Stimulated activated memory B cell treated with anti-CD40 and anti-IgM and Interleukin-4, amounts not matched to agents 10 μg/mL and 1 μg/mL and 100 μg/mL, for 72 hours (primary cell): ENCODE results near the gene ATP6V0B.

Experiments
- ATAC-seq: fragments of 150-1000 bp; cut with Tn5 transposase; 2 replicates; pipeline ENCODE4 v1.10.0; 2021
- H3K27ac Mint-ChIP-seq: one replicate; pipeline ENCODE4 v1.8.0; 2022; ENCODE audit warnings: mild to moderate bottlenecking, mixed read lengths
- H3K27me3 Mint-ChIP-seq: one replicate; pipeline ENCODE4 v1.8.0; 2022; ENCODE audit warnings: mixed read lengths
- H3K36me3 Mint-ChIP-seq: one replicate; pipeline ENCODE4 v1.8.0; 2022; ENCODE audit warnings: mixed read lengths
- H3K4me1 Mint-ChIP-seq: one replicate; pipeline ENCODE4 v1.8.0; 2022; ENCODE audit warnings: mixed read lengths
- H3K4me3 Mint-ChIP-seq: one replicate; pipeline ENCODE4 v1.8.0; 2022; ENCODE audit warnings: mild to moderate bottlenecking, moderate library complexity, mixed read lengths
- H3K9me3 Mint-ChIP-seq: one replicate; pipeline ENCODE4 v1.8.0; 2022; ENCODE audit warnings: mixed read lengths

The ATP6V0B gene

DNA sequence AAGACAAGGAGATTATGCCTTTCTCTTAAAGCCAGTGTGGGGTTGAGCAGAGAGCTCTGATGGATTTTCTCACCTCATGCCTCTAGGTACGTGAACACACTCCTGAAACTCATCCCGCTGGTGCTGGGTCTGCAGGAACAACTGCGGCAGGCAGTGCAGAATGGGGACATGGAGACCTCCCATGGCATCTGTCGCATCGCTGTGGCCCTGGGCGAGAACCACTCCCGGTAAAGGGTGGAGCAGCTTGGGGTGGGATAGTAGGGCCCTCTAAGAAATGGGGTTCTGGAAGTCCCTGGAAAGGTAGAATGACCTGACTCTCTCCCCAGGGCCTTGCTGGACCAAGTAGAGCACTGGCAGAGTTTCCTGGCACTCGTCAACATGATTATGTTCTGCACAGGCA, 18.5 kb upstream of the ATP6V0B start:
- ATAC-seq = no peak
- H3K9me3 Mint-ChIP-seq = no peaks in the 10 kb centered on the region
- H3K27ac Mint-ChIP-seq = no peak overlapping the region
- H3K4me1 Mint-ChIP-seq = peaks cover 15% of the 10 kb centered on the region
- no peak overlapping the region for H3K4me3 Mint-ChIP-seq
- peaks cover 46% of the 10 kb centered on the region for H3K36me3 Mint-ChIP-seq
- no peaks in the 10 kb centered on the region for H3K27me3 Mint-ChIP-seq

- no peak overlapping the region for H3K4me3 Mint-ChIP-seq
- no peak overlapping the region for H3K27ac Mint-ChIP-seq
- peaks cover 48% of the 10 kb centered on the region for H3K36me3 Mint-ChIP-seq
- no peaks in the 10 kb centered on the region for H3K9me3 Mint-ChIP-seq
- no peaks in the 10 kb centered on the region for H3K27me3 Mint-ChIP-seq
- peaks cover 10% of the 10 kb centered on the region for H3K4me1 Mint-ChIP-seq
- ATAC-seq = no peak
Measured at GRCh38 chr1:43957407-43958040, 17.2 kb upstream of the ATP6V0B start.

- H3K4me1 Mint-ChIP-seq = peaks cover 10% of the 10 kb centered on the region
- H3K36me3 Mint-ChIP-seq = peaks cover 46% of the 10 kb centered on the region
- H3K9me3 Mint-ChIP-seq = no peaks in the 10 kb centered on the region
- ATAC-seq = no peak
- H3K27ac Mint-ChIP-seq = no peak overlapping the region
- H3K4me3 Mint-ChIP-seq = no peak overlapping the region
- no peaks in the 10 kb centered on the region for H3K27me3 Mint-ChIP-seq
Measured at GRCh38 chr1:43958351-43959255, 16.2 kb upstream of the ATP6V0B start.

DNA sequence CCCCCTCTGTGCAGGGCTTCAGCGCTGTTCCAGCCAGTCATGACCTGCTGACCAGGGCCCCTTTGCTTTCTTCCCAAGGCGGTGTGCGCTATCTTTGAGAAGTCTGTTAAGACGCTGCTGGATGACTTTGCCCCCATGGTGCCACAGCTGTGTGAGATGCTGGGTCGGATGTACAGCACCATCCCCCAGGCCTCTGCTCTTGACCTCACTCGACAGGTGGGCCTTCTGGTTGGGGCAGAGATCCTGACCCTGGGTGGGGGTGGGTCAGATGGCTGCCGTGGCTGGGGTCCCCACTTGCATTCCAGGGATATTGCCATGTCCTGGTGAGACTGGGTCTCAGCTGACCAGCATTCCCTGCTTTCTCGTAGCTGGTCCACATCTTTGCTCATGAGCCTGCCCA, 14.0 kb upstream of the ATP6V0B start:
- H3K9me3 Mint-ChIP-seq = no peaks in the 10 kb centered on the region
- H3K4me3 Mint-ChIP-seq = no peak overlapping the region
- ATAC-seq = no peak
- H3K4me1 Mint-ChIP-seq = no peaks in the 10 kb centered on the region
- peaks cover 40% of the 10 kb centered on the region for H3K36me3 Mint-ChIP-seq
- no peaks in the 10 kb centered on the region for H3K27me3 Mint-ChIP-seq
- no peak overlapping the region for H3K27ac Mint-ChIP-seq

- no peak overlapping the region for H3K27ac Mint-ChIP-seq
- no peak for ATAC-seq
- H3K36me3 Mint-ChIP-seq = peaks cover 40% of the 10 kb centered on the region
- H3K4me3 Mint-ChIP-seq = no peak overlapping the region
- no peaks in the 10 kb centered on the region for H3K9me3 Mint-ChIP-seq
- no peaks in the 10 kb centered on the region for H3K4me1 Mint-ChIP-seq
- no peaks in the 10 kb centered on the region for H3K27me3 Mint-ChIP-seq
Measured at GRCh38 chr1:43961692-43962091, 13.1 kb upstream of the ATP6V0B start.

GRCh38 chr1:43962324-43962723, 12.4 kb upstream of the ATP6V0B start:
- Mint-ChIP-seq H3K36me3 (peaks cover 40% of the 10 kb centered on the region), H3K9me3 (no peaks in the 10 kb centered on the region), H3K27me3 (no peaks in the 10 kb centered on the region), H3K4me3 (no peak overlapping the region), H3K4me1 (no peaks in the 10 kb centered on the region), H3K27ac (no peak overlapping the region)
- no peak for ATAC-seq

- no peak overlapping the region for H3K4me3 Mint-ChIP-seq
- no peaks in the 10 kb centered on the region for H3K27me3 Mint-ChIP-seq
- H3K4me1 Mint-ChIP-seq = no peaks in the 10 kb centered on the region
- no peak overlapping the region for H3K27ac Mint-ChIP-seq
- no peak for ATAC-seq
- H3K36me3 Mint-ChIP-seq = peaks cover 40% of the 10 kb centered on the region
- no peaks in the 10 kb centered on the region for H3K9me3 Mint-ChIP-seq
Measured at GRCh38 chr1:43963006-43963405, 11.8 kb upstream of the ATP6V0B start.

DNA sequence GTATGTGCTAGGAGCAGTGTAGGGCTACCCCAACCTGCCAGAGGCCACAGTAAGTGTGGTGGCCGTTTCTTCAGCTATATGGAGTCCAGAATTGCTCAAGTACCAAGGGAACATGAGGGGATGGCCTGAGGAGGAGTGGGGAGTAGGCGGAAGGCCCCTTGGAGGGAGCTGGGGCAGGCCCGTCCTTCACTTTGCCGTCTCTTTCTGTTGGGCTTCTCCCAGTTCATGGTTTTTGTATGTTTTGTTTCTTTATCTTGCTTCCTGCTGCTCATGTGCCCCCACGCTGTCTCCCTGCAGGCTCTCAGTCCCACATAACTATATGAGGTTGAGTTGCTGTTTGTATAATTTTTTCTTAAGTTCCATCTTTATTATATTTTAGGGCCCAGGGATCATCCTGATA, 10.9 kb upstream of the ATP6V0B start:
- no peaks in the 10 kb centered on the region for H3K27me3 Mint-ChIP-seq
- peaks cover 34% of the 10 kb centered on the region for H3K36me3 Mint-ChIP-seq
- ATAC-seq = no peak
- no peak overlapping the region for H3K4me3 Mint-ChIP-seq
- H3K4me1 Mint-ChIP-seq = no peaks in the 10 kb centered on the region
- H3K27ac Mint-ChIP-seq = no peak overlapping the region
- no peaks in the 10 kb centered on the region for H3K9me3 Mint-ChIP-seq

GRCh38 chr1:43965316-43965715, 9.4 kb upstream of the ATP6V0B start:
- peaks cover 12% of the 10 kb centered on the region for H3K4me1 Mint-ChIP-seq
- ATAC-seq = no peak
- H3K27ac Mint-ChIP-seq = no peak overlapping the region

DNA sequence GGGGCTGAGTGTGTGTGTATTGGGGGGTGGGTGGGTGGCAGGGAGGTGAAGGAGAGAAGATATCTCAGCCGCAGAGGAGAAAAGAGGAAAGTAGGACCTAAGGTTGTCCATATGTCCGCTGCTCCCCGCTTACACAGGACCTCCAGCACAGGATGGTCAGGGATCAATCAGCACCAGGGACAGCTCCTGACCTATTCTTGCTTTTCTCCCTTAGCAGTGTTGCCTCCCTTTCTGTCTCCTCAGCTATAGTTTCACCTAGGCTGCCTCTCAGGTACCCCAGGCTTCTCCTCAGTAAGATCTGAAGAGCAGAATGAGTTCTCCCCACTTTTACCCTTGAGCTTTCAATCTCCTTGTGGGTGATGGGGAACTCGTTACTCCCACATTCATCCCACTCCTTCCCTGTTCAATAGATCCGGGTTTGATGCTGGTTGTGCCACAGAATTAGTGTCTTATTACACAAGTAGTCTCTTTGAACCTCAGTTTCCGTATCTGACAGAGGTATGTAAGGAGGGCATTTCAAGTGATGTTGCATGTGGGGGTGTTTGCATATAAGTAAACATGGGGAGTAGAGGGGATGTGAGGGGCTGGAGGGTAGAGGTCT, 6.3 kb upstream of the ATP6V0B start:
- H3K4me3 Mint-ChIP-seq = no peak overlapping the region
- H3K9me3 Mint-ChIP-seq = no peaks in the 10 kb centered on the region
- peaks cover 17% of the 10 kb centered on the region for H3K36me3 Mint-ChIP-seq

More at GRCh38 chr1:43965316-43965715, 9.4 kb upstream of the ATP6V0B start:
- peaks cover 28% of the 10 kb centered on the region for H3K36me3 Mint-ChIP-seq
- H3K9me3 Mint-ChIP-seq = no peaks in the 10 kb centered on the region
- no peaks in the 10 kb centered on the region for H3K27me3 Mint-ChIP-seq
- no peak overlapping the region for H3K4me3 Mint-ChIP-seq

GRCh38 chr1:43969416-43969745, 5.4 kb upstream of the ATP6V0B start:
- Mint-ChIP-seq H3K36me3 (peaks cover 17% of the 10 kb centered on the region), H3K27ac (no peak overlapping the region), H3K27me3 (no peaks in the 10 kb centered on the region), H3K4me3 (peak overlapping the region; percentile 92), H3K4me1 (peaks cover 36% of the 10 kb centered on the region), H3K9me3 (no peaks in the 10 kb centered on the region)
- ATAC-seq = no peak

More for the DNA sequence above, 6.3 kb upstream of the ATP6V0B start:
- peaks cover 27% of the 10 kb centered on the region for H3K4me1 Mint-ChIP-seq
- no peak overlapping the region for H3K27ac Mint-ChIP-seq
- ATAC-seq = no peak
- H3K27me3 Mint-ChIP-seq = no peaks in the 10 kb centered on the region

- H3K36me3 Mint-ChIP-seq = peaks cover 17% of the 10 kb centered on the region
- ATAC-seq = peak; percentile 94
- no peaks in the 10 kb centered on the region for H3K9me3 Mint-ChIP-seq
- H3K4me3 Mint-ChIP-seq = peak within 1 kb of the TSS; percentile 92
- peaks cover 38% of the 10 kb centered on the region for H3K4me1 Mint-ChIP-seq
- H3K27me3 Mint-ChIP-seq = no peaks in the 10 kb centered on the region
- peak within 1 kb of the TSS; percentile 78 for H3K27ac Mint-ChIP-seq
Measured at GRCh38 chr1:43969746-43970466, 4.9 kb upstream of the ATP6V0B start, which contains the start of gene DPH2. Gene DPH2 (plus strand): TSS chr1:43970010. CDS start chr1:43970176, 166 bp downstream.

DNA sequence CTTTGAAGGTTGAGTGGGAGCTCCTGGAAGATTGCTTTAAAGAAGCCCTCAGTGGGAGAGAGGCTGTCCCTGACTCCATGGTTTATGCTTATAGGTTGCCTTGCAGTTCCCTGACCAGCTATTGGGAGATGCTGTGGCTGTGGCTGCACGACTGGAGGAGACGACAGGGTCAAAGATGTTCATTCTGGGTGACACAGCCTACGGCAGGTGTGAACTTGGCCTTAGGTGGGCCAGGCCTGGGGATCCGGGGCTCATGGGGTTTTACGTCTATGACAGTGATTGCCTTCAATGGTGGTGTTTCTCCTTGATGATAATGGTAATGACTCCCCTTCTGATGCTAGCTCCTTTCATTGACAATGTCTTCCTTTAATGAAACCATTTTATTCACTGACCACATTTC, 4.3 kb upstream of the ATP6V0B start:
- Mint-ChIP-seq H3K4me3 (peak overlapping the region; percentile 92), H3K36me3 (peaks cover 17% of the 10 kb centered on the region), H3K27me3 (no peaks in the 10 kb centered on the region), H3K9me3 (no peaks in the 10 kb centered on the region), H3K27ac (peak overlapping the region; percentile 78), H3K4me1 (peaks cover 39% of the 10 kb centered on the region)
- ATAC-seq = no peak

GRCh38 chr1:43970911-43971310, 3.8 kb upstream of the ATP6V0B start:
- H3K4me1 Mint-ChIP-seq = peaks cover 43% of the 10 kb centered on the region
- peak overlapping the region; percentile 78 for H3K27ac Mint-ChIP-seq
- H3K27me3 Mint-ChIP-seq = no peaks in the 10 kb centered on the region
- H3K9me3 Mint-ChIP-seq = no peaks in the 10 kb centered on the region
- H3K36me3 Mint-ChIP-seq = peaks cover 17% of the 10 kb centered on the region
- H3K4me3 Mint-ChIP-seq = peak overlapping the region; percentile 92
- no peak for ATAC-seq

- H3K36me3 Mint-ChIP-seq = peaks cover 22% of the 10 kb centered on the region
- H3K27ac Mint-ChIP-seq = no peak overlapping the region
- no peaks in the 10 kb centered on the region for H3K9me3 Mint-ChIP-seq
- H3K4me3 Mint-ChIP-seq = peak overlapping the region; percentile 92
- peaks cover 49% of the 10 kb centered on the region for H3K4me1 Mint-ChIP-seq
- H3K27me3 Mint-ChIP-seq = no peaks in the 10 kb centered on the region
- ATAC-seq = no peak
Measured at GRCh38 chr1:43971336-43971980, 3.3 kb upstream of the ATP6V0B start.
